Measurements from ENCODE around the gene SLX4. TPM values are rescaled to one million over a fixed set of nuclear protein-coding genes. Genes with fewer than 3 reads are reported as not detected.
A peak's percentile ranks its signal among the peaks of the same experiment; 100 is the strongest.

The SLX4 gene
- total and polyA plus RNA-seq, 2 donors (not counting 1 experiment from before 2014, with no cell fraction given), result 5.4 to 13.3 TPM

- peaks cover 8% of the 10 kb centered on the region for H3K79me2 ChIP-seq (ENCODE audit: control insufficient read depth, insufficient read depth, low read length)
- no peaks in the 10 kb centered on the region for H4K20me1 ChIP-seq (ENCODE audit: control insufficient read depth, insufficient read depth, low read length, poor library complexity, severe bottlenecking)
- Mint-ChIP-seq H3K27me3 (no peaks in the 10 kb centered on the region), H3K9me3 (ENCODE audit: insufficient read depth) (no peaks in the 10 kb centered on the region), H3K27ac (peak overlapping the region; percentile 87), H3K4me1 (peaks cover 37% of the 10 kb centered on the region), H3K4me3 (peak overlapping the region; percentile 59)
- peaks cover 28 to 45% of the 10 kb centered on the region in 2 donors for H3K4me1 ChIP-seq (ENCODE audit: control insufficient read depth in 2 of 2, insufficient read depth in 2 of 2, low read length in 2 of 2)
- peaks cover 2 to 55% of the 10 kb centered on the region in 2 experiments for H3K36me3 ChIP-seq (replicated peaks in 1 of 2; ENCODE audit: control extremely low read depth in 1 of 2, control insufficient read depth in 1 of 2, extremely low read depth in 1 of 2, insufficient read depth in 2 of 2, low read length in 1 of 2)
- 87% methylated on average over 6 of the region's 15 CpGs for WGBS (ENCODE audit: insufficient coverage)
- H3K4me3 ChIP-seq (ENCODE audit: control extremely low read depth in 1 of 5, extremely low read depth in 1 of 5, insufficient read depth in 1 of 5, low read depth in 2 of 5, low read length in 4 of 5), result no peak overlapping the region
- ChIA-PET POLR2A (no interaction called here), CTCF (no interaction called here)
- no peak for TF ChIP-seq EZH2 (IDR thresholded peaks at IDR 0.05; ENCODE audit: borderline replicate concordance, insufficient read depth, low read depth, low read length, poor library complexity, severe bottlenecking)
- TF ChIP-seq CTCF (IDR thresholded peaks at IDR 0.05), result no peak
- no peaks in the 10 kb centered on the region for H3K27me3 ChIP-seq (replicated peaks in 1 of 4; ENCODE audit: control extremely low read depth in 1 of 4, control insufficient read depth in 3 of 4, insufficient read depth in 4 of 4, low read length in 3 of 4)
- DNase-seq (no peak), ATAC-seq (ENCODE audit: low read depth) (no peak)
- H3K27ac ChIP-seq (ENCODE audit: low read length in 2 of 2), result peak overlapping the region; percentile 21 to 49
- intact Hi-C loops (cut with micrococcal nuclease), result no loop called here
- no peak overlapping the region for H3K9ac ChIP-seq (ENCODE audit: low read length)
- peak overlapping the region; percentile 59 for H3K4me2 ChIP-seq (replicated peaks; ENCODE audit: low read depth, low read length, poor library complexity, severe bottlenecking)
- no peak overlapping the region for H2AFZ ChIP-seq (ENCODE audit: insufficient read depth, low read depth, low read length, poor library complexity, severe bottlenecking)
- no peaks in the 10 kb centered on the region for H3K9me3 ChIP-seq (ENCODE audit: control extremely low read depth in 1 of 3, control insufficient read depth in 2 of 3, insufficient read depth in 1 of 3, low read length in 2 of 3)
These were observed 62.5 kb downstream of the SLX4 start for GRCh38 chr16:3548859-3549258.

- peaks cover 8% of the 10 kb centered on the region for H3K79me2 ChIP-seq (ENCODE audit: control insufficient read depth, insufficient read depth, low read length)
- TF ChIP-seq EZH2 (IDR thresholded peaks at IDR 0.05; ENCODE audit: borderline replicate concordance, insufficient read depth, low read depth, low read length, poor library complexity, severe bottlenecking) (no peak), CTCF (IDR thresholded peaks at IDR 0.05) (no peak)
- ChIA-PET CTCF (interaction anchor here (0.6 kb wide), 1 partner anchor 89 kb away, joined by 4 read pairs; no protein-coding TSS in a partner anchor), POLR2A (no interaction called here)
- peaks cover 37% of the 10 kb centered on the region for H3K4me1 Mint-ChIP-seq
- peak; percentile 74 for DNase-seq
- peak overlapping the region; percentile 59 for H3K4me2 ChIP-seq (replicated peaks; ENCODE audit: low read depth, low read length, poor library complexity, severe bottlenecking)
- peaks cover 2 to 54% of the 10 kb centered on the region in 2 experiments for H3K36me3 ChIP-seq (replicated peaks in 1 of 2; ENCODE audit: control extremely low read depth in 1 of 2, control insufficient read depth in 1 of 2, extremely low read depth in 1 of 2, insufficient read depth in 2 of 2, low read length in 1 of 2)
- H2AFZ ChIP-seq (ENCODE audit: insufficient read depth, low read depth, low read length, poor library complexity, severe bottlenecking), result no peak overlapping the region
- no peaks in the 10 kb centered on the region for H4K20me1 ChIP-seq (ENCODE audit: control insufficient read depth, insufficient read depth, low read length, poor library complexity, severe bottlenecking)
- no peaks in the 10 kb centered on the region for H3K27me3 ChIP-seq (replicated peaks in 1 of 4; ENCODE audit: control extremely low read depth in 1 of 4, control insufficient read depth in 3 of 4, insufficient read depth in 4 of 4, low read length in 3 of 4)
- 35% methylated on average over 10 of the region's 10 CpGs for WGBS (ENCODE audit: insufficient coverage)
- intact Hi-C loops (cut with micrococcal nuclease), result no loop called here
- no peaks in the 10 kb centered on the region for H3K9me3 ChIP-seq (ENCODE audit: control extremely low read depth in 1 of 3, control insufficient read depth in 2 of 3, insufficient read depth in 1 of 3, low read length in 2 of 3)
- peak overlapping the region; percentile 21 to 49 for H3K27ac ChIP-seq (ENCODE audit: low read length in 2 of 2)
- peak; percentile 93 for ATAC-seq (ENCODE audit: low read depth)
- H3K4me3 ChIP-seq (ENCODE audit: control extremely low read depth in 1 of 5, extremely low read depth in 1 of 5, insufficient read depth in 1 of 5, low read depth in 2 of 5, low read length in 4 of 5), result no peak overlapping the region
- H3K4me3 Mint-ChIP-seq, result peak overlapping the region; percentile 59
- no peaks in the 10 kb centered on the region for H3K9me3 Mint-ChIP-seq (ENCODE audit: insufficient read depth)
- H3K27ac Mint-ChIP-seq, result peak overlapping the region; percentile 87
- H3K9ac ChIP-seq (ENCODE audit: low read length), result no peak overlapping the region
- H3K27me3 Mint-ChIP-seq, result no peaks in the 10 kb centered on the region
- peaks cover 28 to 45% of the 10 kb centered on the region in 2 donors for H3K4me1 ChIP-seq (ENCODE audit: control insufficient read depth in 2 of 2, insufficient read depth in 2 of 2, low read length in 2 of 2)
These were observed 63.0 kb downstream of the SLX4 start for GRCh38 chr16:3548445-3548844.
